ENCODE measurements around the gene NDUFS8. TPM values are rescaled to one million over a fixed set of nuclear protein-coding genes. Genes with fewer than 3 reads are reported as not detected.

NDUFS8 gene
- total and polyA plus RNA-seq, 4 donors: 61.2 to 148 (median 106) TPM

DNA sequence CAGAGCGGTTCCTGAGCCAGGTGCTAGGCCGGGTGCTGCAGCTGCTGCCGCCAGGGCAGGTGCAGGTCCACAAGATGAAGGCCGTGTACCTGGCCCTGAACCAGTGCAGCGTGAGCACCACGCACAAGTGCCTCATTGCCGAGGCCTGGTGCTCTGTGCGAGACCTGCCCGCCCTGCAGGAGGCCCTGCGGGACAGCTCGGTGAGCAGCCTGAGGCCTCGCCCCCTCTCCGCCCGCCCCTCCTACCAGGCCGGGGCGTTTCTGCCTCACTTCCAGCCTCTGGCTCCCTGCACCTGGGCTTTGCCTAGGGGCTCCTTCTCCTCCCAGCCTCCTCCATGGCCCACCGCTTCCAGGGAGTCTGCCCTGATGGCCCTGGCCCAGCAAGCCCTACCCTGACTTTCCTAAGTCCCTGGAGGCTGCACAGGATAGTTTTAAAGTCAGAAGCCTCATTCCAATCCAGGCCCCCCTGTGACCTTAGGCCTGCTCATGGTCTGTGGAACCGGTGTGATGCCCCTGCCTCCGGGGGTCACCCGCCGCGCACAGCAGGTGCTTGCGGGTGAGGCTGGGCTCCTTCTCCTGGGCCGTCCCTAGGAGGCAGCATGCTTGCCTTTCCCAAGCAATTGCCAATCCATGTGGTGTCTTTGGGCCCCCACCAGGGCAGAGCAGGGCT, 13.8 kb downstream of the NDUFS8 start (continued):
- TF ChIP-seq HNF4A (conservative IDR thresholded peaks at IDR 0.05): no peak
- TF ChIP-seq SP1 (IDR thresholded peaks at IDR 0.05): no peak
- no peak for TF ChIP-seq RAD21 (IDR thresholded peaks at IDR 0.05)
- TF ChIP-seq GABPA (IDR thresholded peaks at IDR 0.05 in 1 of 2, conservative IDR thresholded peaks at IDR 0.05 in 1 of 2): no peak

DNA sequence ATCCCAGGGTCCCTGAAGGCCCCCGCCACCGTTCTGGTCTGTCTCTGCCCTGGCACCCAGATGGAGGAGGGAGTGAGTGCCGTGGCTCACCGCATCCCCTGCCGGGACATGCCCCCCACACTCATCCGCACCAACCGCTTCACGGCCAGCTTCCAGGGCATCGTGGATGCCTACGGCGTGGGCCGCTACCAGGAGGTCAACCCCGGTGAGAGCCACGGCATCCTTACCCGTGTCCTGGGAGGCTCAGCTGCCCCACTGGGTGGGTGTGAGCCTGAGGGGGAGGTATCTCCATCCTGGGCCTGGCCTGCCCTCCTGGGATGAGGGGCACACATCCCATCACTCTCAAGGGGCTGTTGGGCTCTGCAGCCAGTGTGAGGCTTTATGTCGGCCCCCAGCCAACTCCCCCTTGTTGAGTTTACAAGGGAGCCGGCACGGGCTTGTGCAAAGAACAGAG, 14.4 kb downstream of the NDUFS8 start:
- no peak for TF ChIP-seq YY1 (IDR thresholded peaks at IDR 0.05)
- Histone ChIP-seq H3K36me3 (ENCODE audit: control insufficient read depth in 4 of 4, insufficient read depth in 3 of 4, low read depth in 1 of 4, low read length in 3 of 4) (peaks cover 0 to 41% (median 9%) of the 10 kb centered on the region in 4 donors), H3K9me3 (ENCODE audit: control insufficient read depth in 4 of 4, low read length in 3 of 4) (no peaks in the 10 kb centered on the region), H3K27ac (ENCODE audit: low read depth in 1 of 2, low read length in 2 of 2) (no peak overlapping the region), H3K4me3 (ENCODE audit: low read depth in 1 of 3, low read length in 3 of 3) (no peak overlapping the region), H3K9ac (ENCODE audit: low read depth in 1 of 2, low read length in 2 of 2) (no peak overlapping the region), H3K4me1 (ENCODE audit: control insufficient read depth in 4 of 4, insufficient read depth in 4 of 4, low read length in 3 of 4) (peaks cover 1 to 9% (median 5%) of the 10 kb centered on the region in 4 donors), H3K27me3 (ENCODE audit: control insufficient read depth in 4 of 4, insufficient read depth in 4 of 4, low read length in 3 of 4) (no peaks in the 10 kb centered on the region)
- no peak for DNase-seq (ENCODE audit: low spot score)
- 97% methylated on average over 18 of the region's 18 CpGs for WGBS

DNA sequence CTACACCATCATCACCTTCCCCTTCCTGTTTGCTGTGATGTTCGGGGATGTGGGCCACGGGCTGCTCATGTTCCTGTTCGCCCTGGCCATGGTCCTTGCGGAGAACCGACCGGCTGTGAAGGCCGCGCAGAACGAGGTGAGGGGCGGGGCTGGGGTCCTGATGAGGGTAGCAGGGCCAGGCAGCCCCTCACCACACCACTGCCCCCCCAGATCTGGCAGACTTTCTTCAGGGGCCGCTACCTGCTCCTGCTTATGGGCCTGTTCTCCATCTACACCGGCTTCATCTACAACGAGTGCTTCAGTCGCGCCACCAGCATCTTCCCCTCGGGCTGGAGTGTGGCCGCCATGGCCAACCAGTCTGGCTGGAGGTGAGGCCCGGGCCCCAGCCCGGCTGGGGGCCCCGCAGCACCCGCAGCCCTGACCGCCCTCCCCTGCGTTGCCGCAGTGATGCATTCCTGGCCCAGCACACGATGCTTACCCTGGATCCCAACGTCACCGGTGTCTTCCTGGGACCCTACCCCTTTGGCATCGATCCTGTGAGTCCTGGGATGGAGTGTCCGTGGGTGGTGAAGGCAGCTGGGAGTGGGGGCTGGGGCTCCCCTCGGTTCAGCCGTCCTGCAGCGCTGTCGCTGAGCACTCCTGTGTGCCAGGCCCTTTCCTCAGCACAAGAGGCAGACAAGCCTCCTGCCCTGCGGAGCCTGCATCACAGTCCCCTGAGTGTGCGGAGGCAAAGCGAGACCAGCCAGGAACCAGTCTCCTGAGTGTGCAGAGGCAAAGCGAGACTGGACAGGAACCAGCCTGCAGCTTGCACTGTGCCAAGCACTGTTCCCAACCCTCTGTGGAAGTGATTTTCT, 17.2 kb downstream of the NDUFS8 start:
- no peak for DNase-seq (ENCODE audit: low spot score)
- Histone ChIP-seq H3K27me3 (ENCODE audit: control insufficient read depth in 4 of 4, insufficient read depth in 4 of 4, low read length in 3 of 4) (no peaks in the 10 kb centered on the region), H3K36me3 (ENCODE audit: control insufficient read depth in 4 of 4, insufficient read depth in 3 of 4, low read depth in 1 of 4, low read length in 3 of 4) (peaks cover 4 to 63% (median 13%) of the 10 kb centered on the region in 4 donors), H3K4me3 (ENCODE audit: low read depth in 1 of 3, low read length in 3 of 3) (no peak overlapping the region), H3K27ac (ENCODE audit: low read depth in 1 of 2, low read length in 2 of 2) (no peak overlapping the region), H3K9me3 (ENCODE audit: control insufficient read depth in 4 of 4, low read length in 3 of 4) (no peaks in the 10 kb centered on the region), H3K4me1 (ENCODE audit: control insufficient read depth in 4 of 4, insufficient read depth in 4 of 4, low read length in 3 of 4) (no peaks in the 10 kb centered on the region), H3K9ac (ENCODE audit: low read depth in 1 of 2, low read length in 2 of 2) (no peak overlapping the region)
- TF ChIP-seq RAD21 (IDR thresholded peaks at IDR 0.05) (no peak), TAF1 (conservative IDR thresholded peaks at IDR 0.05) (no peak), HNF4A (conservative IDR thresholded peaks at IDR 0.05) (no peak), EGR1 (IDR thresholded peaks at IDR 0.05; ENCODE audit: low read depth in 2 of 2) (no peak), GABPA (IDR thresholded peaks at IDR 0.05 in 1 of 2, conservative IDR thresholded peaks at IDR 0.05 in 1 of 2) (no peak), HNF4G (IDR thresholded peaks at IDR 0.05) (no peak), NR2F2 (IDR thresholded peaks at IDR 0.05) (no peak), FOXA2 (IDR thresholded peaks at IDR 0.05) (no peak), JUND (IDR thresholded peaks at IDR 0.05) (no peak), RXRA (IDR thresholded peaks at IDR 0.05) (no peak), FOXA1 (IDR thresholded peaks at IDR 0.05) (no peak)
- TF ChIP-seq, protein P1, sequence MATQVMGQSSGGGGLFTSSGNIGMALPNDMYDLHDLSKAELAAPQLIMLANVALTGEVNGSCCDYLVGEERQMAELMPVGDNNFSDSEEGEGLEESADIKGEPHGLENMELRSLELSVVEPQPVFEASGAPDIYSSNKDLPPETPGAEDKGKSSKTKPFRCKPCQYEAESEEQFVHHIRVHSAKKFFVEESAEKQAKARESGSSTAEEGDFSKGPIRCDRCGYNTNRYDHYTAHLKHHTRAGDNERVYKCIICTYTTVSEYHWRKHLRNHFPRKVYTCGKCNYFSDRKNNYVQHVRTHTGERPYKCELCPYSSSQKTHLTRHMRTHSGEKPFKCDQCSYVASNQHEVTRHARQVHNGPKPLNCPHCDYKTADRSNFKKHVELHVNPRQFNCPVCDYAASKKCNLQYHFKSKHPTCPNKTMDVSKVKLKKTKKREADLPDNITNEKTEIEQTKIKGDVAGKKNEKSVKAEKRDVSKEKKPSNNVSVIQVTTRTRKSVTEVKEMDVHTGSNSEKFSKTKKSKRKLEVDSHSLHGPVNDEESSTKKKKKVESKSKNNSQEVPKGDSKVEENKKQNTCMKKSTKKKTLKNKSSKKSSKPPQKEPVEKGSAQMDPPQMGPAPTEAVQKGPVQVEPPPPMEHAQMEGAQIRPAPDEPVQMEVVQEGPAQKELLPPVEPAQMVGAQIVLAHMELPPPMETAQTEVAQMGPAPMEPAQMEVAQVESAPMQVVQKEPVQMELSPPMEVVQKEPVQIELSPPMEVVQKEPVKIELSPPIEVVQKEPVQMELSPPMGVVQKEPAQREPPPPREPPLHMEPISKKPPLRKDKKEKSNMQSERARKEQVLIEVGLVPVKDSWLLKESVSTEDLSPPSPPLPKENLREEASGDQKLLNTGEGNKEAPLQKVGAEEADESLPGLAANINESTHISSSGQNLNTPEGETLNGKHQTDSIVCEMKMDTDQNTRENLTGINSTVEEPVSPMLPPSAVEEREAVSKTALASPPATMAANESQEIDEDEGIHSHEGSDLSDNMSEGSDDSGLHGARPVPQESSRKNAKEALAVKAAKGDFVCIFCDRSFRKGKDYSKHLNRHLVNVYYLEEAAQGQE (IDR thresholded peaks at IDR 0.05): no peak
- TF ChIP-seq, protein P2, sequence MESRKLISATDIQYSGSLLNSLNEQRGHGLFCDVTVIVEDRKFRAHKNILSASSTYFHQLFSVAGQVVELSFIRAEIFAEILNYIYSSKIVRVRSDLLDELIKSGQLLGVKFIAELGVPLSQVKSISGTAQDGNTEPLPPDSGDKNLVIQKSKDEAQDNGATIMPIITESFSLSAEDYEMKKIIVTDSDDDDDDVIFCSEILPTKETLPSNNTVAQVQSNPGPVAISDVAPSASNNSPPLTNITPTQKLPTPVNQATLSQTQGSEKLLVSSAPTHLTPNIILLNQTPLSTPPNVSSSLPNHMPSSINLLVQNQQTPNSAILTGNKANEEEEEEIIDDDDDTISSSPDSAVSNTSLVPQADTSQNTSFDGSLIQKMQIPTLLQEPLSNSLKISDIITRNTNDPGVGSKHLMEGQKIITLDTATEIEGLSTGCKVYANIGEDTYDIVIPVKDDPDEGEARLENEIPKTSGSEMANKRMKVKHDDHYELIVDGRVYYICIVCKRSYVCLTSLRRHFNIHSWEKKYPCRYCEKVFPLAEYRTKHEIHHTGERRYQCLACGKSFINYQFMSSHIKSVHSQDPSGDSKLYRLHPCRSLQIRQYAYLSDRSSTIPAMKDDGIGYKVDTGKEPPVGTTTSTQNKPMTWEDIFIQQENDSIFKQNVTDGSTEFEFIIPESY (IDR thresholded peaks at IDR 0.05): no peak
- TF ChIP-seq, protein P3, sequence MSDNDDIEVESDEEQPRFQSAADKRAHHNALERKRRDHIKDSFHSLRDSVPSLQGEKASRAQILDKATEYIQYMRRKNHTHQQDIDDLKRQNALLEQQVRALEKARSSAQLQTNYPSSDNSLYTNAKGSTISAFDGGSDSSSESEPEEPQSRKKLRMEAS (IDR thresholded peaks at IDR 0.05): no peak
- TF ChIP-seq, protein P4, sequence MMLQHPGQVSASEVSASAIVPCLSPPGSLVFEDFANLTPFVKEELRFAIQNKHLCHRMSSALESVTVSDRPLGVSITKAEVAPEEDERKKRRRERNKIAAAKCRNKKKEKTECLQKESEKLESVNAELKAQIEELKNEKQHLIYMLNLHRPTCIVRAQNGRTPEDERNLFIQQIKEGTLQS (IDR thresholded peaks at IDR 0.05): no peak
- TF ChIP-seq, protein P5, sequence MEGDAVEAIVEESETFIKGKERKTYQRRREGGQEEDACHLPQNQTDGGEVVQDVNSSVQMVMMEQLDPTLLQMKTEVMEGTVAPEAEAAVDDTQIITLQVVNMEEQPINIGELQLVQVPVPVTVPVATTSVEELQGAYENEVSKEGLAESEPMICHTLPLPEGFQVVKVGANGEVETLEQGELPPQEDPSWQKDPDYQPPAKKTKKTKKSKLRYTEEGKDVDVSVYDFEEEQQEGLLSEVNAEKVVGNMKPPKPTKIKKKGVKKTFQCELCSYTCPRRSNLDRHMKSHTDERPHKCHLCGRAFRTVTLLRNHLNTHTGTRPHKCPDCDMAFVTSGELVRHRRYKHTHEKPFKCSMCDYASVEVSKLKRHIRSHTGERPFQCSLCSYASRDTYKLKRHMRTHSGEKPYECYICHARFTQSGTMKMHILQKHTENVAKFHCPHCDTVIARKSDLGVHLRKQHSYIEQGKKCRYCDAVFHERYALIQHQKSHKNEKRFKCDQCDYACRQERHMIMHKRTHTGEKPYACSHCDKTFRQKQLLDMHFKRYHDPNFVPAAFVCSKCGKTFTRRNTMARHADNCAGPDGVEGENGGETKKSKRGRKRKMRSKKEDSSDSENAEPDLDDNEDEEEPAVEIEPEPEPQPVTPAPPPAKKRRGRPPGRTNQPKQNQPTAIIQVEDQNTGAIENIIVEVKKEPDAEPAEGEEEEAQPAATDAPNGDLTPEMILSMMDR (IDR thresholded peaks at IDR 0.05; ENCODE audit: low read depth, low read length, missing input control): no peak
- WGBS: 94% methylated on average over 37 of the region's 37 CpGs

All from liver (tissue), 9 donors.